HepG2 (cell line): ENCODE data around the gene POC1A. TPM values are rescaled to one million over a fixed set of nuclear protein-coding genes. Genes with fewer than 3 reads are reported as not detected.

Experiments
- KLF11 ChIP-seq: IDR thresholded peaks from 2 replicates; pipeline ENCODE4 v1.6.1; 2016; ENCODE audit warnings: missing compliant biosample characterization
- MAFK ChIP-seq, 2 experiments: IDR thresholded peaks in 1 of 2; conservative IDR thresholded peaks in 1 of 2; 2 replicates each; pipeline ENCODE4 v1.6.1; 2011; ENCODE audit warnings: improper control_type of control experiment in 2 of 2, low read length in 2 of 2
- MEF2D ChIP-seq: sonication (generic); formaldehyde crosslinking; IDR thresholded peaks from 2 replicates; pipeline ENCODE4 v1.5.1; 2020; ENCODE audit warnings: mild to moderate bottlenecking, missing genetic modification reagents
- MTF1 ChIP-seq: sonication (generic); formaldehyde crosslinking; IDR thresholded peaks from 2 replicates; pipeline ENCODE4 v1.5.0; 2020; ENCODE audit warnings: missing genetic modification reagents
- NCOA5 ChIP-seq: sonication (generic); formaldehyde crosslinking; IDR thresholded peaks from 2 replicates; pipeline ENCODE4 v1.4.0; 2020; ENCODE audit warnings: missing genetic modification reagents
- NKX3-1 ChIP-seq: sonication (generic); formaldehyde crosslinking; IDR thresholded peaks from 2 replicates; pipeline ENCODE4 v1.5.0; 2020; ENCODE audit warnings: missing genetic modification reagents
- NONO ChIP-seq, 2 experiments: fragments of 450-650 bp in 1 of 2; sonication (generic) in 1 of 2; formaldehyde crosslinking in 1 of 2; IDR thresholded peaks in 1 of 2; conservative IDR thresholded peaks in 1 of 2; 2 replicates each; pipeline versions ENCODE4 v1.6.1 to v1.8.0; 2017 to 2022; ENCODE audit warnings: mild to moderate bottlenecking in 1 of 2, missing genetic modification reagents in 1 of 2, moderate library complexity in 1 of 2
- PHB2 ChIP-seq: fragments of 450-650 bp; IDR thresholded peaks from 2 replicates; pipeline ENCODE4 v1.6.1; 2018; ENCODE audit not compliant: partially characterized antibody
- PHF8 ChIP-seq: sonication (generic); formaldehyde crosslinking; IDR thresholded peaks from 2 replicates; pipeline ENCODE4 v1.5.0; 2020; ENCODE audit warnings: missing genetic modification reagents
- POGZ ChIP-seq: sonication (generic); formaldehyde crosslinking; IDR thresholded peaks from 2 replicates; pipeline ENCODE4 v1.4.0; 2020; ENCODE audit warnings: mild to moderate bottlenecking, missing genetic modification reagents
- POLR2AphosphoS5 ChIP-seq: IDR thresholded peaks from 2 replicates; pipeline ENCODE4 v1.6.1; 2012; ENCODE audit warnings: low read depth, low read length
- SIN3A ChIP-seq: IDR thresholded peaks from 2 replicates; pipeline ENCODE4 v1.6.1; 2011; ENCODE audit warnings: low read depth, mild to moderate bottlenecking, control low read depth, low read length, borderline replicate concordance
- TCF7 ChIP-seq: sonication (generic); IDR thresholded peaks from 2 replicates; pipeline ENCODE4 v1.6.1; 2016; ENCODE audit warnings: antibody characterized with exemption, low read depth
- YEATS4 ChIP-seq: sonication (generic); formaldehyde crosslinking; IDR thresholded peaks from 2 replicates; pipeline ENCODE4 v1.4.0; 2020; ENCODE audit warnings: missing genetic modification reagents, borderline replicate concordance
- ZBTB7B ChIP-seq: sonication (generic); formaldehyde crosslinking; IDR thresholded peaks from 2 replicates; pipeline ENCODE4 v1.4.0; 2020; ENCODE audit warnings: missing genetic modification reagents
- ZNF121 ChIP-seq: sonication (generic); formaldehyde crosslinking; IDR thresholded peaks from 2 replicates; pipeline ENCODE4 v1.5.0; 2020; ENCODE audit warnings: mild to moderate bottlenecking, missing genetic modification reagents
- ZNF660 ChIP-seq: sonication (generic); formaldehyde crosslinking; IDR thresholded peaks from 2 replicates; pipeline ENCODE4 v1.5.1; 2020; ENCODE audit warnings: mild to moderate bottlenecking, low read depth, missing genetic modification reagents, borderline replicate concordance
- ZNF672 ChIP-seq: sonication (generic); formaldehyde crosslinking; IDR thresholded peaks from 2 replicates; pipeline ENCODE4 v1.8.1; 2022; ENCODE audit warnings: missing genetic modification reagents
- ZNF678 ChIP-seq: sonication (generic); formaldehyde crosslinking; IDR thresholded peaks from 2 replicates; pipeline ENCODE4 v1.4.0; 2020; ENCODE audit warnings: mild to moderate bottlenecking, missing genetic modification reagents
- ZNF768 ChIP-seq: sonication (generic); formaldehyde crosslinking; IDR thresholded peaks from 2 replicates; pipeline ENCODE4 v1.4.0; 2020; ENCODE audit warnings: missing genetic modification reagents
- polyA plus RNA-seq, 8 experiments: library from polyadenylated mRNA; depleted of rRNA in 3 of 8; stranded (reverse) in 7 of 8; unstranded in 1 of 8; fragments of >200 nt; fragmentation: Illumina TruSeq in 4 of 8; extraction: Trizol in 4 of 8; gene quantifications; 2 replicates each; pipeline versions ENCODE4 v1.2.1 to v1.2.3, GENCODE V29; 2011 to 2016; ENCODE audit warnings: low read depth in 4 of 8, missing spikeins in 1 of 8, mixed read lengths in 1 of 8; ENCODE audit not compliant: insufficient read depth in 1 of 8
- total RNA-seq, 5 experiments: library from RNA; depleted of rRNA; stranded (reverse); fragments of >200 nt; fragmentation: Illumina TruSeq; extraction: Trizol; gene quantifications; 2 replicates each; pipeline ENCODE4 v1.2.3, GENCODE V29; 2016; ENCODE audit warnings: low read depth in 1 of 5
- TF ChIP-seq, protein P1 (sequence below): sonication (generic); formaldehyde crosslinking; IDR thresholded peaks from 2 replicates; pipeline ENCODE4 v1.5.0; 2020; ENCODE audit warnings: missing genetic modification reagents
- TF ChIP-seq, protein P2 (sequence below): sonication (generic); formaldehyde crosslinking; IDR thresholded peaks from 2 replicates; pipeline ENCODE4; 2020; ENCODE audit warnings: missing genetic modification reagents, mild to moderate bottlenecking, borderline replicate concordance
- TF ChIP-seq, protein P3 (sequence below): sonication (generic); formaldehyde crosslinking; IDR thresholded peaks from 2 replicates; pipeline ENCODE4 v1.4.0; 2020; ENCODE audit warnings: missing genetic modification reagents
- TF ChIP-seq, protein P4 (sequence below): sonication (generic); formaldehyde crosslinking; IDR thresholded peaks from 2 replicates; pipeline ENCODE4 v1.4.0; 2020; ENCODE audit warnings: low read depth, mild to moderate bottlenecking, missing genetic modification reagents

The POC1A gene
- total and polyA plus RNA-seq, 2 of the 13 experiments (the other 11 are each of a cell fraction or from before 2014, with no cell fraction given), result 14.6 to 20.0 TPM

DNA sequence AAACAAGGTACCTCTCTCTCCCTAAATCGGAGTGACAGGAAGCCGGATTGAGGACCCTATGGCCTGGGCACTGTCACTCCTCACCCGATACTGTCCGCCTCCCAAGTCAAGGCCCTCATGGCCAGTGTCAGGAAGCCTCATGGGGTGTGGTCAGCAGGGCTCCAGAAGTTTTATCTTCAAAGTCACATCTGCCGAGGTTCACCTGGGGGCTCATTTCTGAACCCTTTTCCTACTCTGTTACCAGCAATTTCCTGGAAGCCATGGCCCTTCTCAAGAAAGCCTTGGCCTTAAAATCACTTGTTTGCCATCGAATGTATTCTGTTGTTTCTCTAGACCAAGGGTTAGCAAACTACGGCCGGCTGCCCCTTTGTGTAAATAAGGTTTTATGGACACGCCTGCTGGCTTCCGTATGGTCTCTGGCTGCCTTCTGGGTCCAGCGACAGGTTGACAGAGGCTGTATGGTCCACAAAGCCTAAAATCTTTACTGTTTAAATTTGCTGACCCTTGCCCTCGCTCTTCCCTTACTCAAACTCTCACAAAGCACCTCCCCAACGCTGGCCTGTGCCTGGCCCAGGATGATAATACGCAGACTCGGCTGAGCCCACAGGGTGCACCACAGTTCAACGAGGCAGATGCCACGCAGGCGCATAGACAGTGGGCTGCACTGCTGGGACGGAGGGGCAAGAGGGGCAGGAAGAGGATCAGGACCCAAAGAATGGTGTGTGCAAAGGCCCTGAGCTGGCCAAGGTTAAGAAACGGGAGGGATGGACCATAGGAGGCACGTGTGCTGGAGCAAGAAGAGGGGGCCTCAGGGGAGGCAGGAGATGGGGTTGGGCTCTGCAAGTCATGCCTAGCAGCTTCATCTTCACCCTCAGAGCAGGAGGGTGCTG, 73.1 kb downstream of the POC1A start (continued):
- TF ChIP-seq ZNF768 (CRISPR knock-in tag) (no peak), ZNF660 (0 out of 2 replicates have a peak, but pooled peaks have one; percentile 50), NCOA5 (no peak), MAFK (conservative IDR thresholded peaks at IDR 0.05 in 1 of 2, IDR thresholded peaks at IDR 0.05 in 1 of 2; ENCODE audit: low read length in 2 of 2) (no peak), ZNF678 (CRISPR knock-in tag) (no peak), PHF8 (no peak; the same call in 1 of the 2 replicates), KLF11 (CRISPR knock-in tag) (no peak), ZNF672 (CRISPR knock-in tag) (no peak), POLR2AphosphoS5 (no peak), NKX3-1 (no peak), NONO (IDR thresholded peaks at IDR 0.05) (no peak), NONO (CRISPR knock-in tag; conservative IDR thresholded peaks at IDR 0.05) (peak; percentile 87), TCF7 (peak; percentile 66; the same call in 1 of the 2 replicates), PHB2 (no peak), MTF1 (CRISPR knock-in tag) (no peak), POGZ (CRISPR knock-in tag) (no peak), ZNF121 (CRISPR knock-in tag) (no peak), MEF2D (CRISPR knock-in tag) (peak; percentile 78), YEATS4 (CRISPR knock-in tag) (peak; percentile 29; the same call in 1 of the 2 replicates), ZBTB7B (CRISPR knock-in tag) (peak; percentile 63; the same call in 1 of the 2 replicates), SIN3A (no peak)
- TF ChIP-seq, protein P1, sequence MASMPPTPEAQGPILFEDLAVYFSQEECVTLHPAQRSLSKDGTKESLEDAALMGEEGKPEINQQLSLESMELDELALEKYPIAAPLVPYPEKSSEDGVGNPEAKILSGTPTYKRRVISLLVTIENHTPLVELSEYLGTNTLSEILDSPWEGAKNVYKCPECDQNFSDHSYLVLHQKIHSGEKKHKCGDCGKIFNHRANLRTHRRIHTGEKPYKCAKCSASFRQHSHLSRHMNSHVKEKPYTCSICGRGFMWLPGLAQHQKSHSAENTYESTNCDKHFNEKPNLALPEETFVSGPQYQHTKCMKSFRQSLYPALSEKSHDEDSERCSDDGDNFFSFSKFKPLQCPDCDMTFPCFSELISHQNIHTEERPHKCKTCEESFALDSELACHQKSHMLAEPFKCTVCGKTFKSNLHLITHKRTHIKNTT (CRISPR knock-in tag), result no peak
- TF ChIP-seq, protein P2, sequence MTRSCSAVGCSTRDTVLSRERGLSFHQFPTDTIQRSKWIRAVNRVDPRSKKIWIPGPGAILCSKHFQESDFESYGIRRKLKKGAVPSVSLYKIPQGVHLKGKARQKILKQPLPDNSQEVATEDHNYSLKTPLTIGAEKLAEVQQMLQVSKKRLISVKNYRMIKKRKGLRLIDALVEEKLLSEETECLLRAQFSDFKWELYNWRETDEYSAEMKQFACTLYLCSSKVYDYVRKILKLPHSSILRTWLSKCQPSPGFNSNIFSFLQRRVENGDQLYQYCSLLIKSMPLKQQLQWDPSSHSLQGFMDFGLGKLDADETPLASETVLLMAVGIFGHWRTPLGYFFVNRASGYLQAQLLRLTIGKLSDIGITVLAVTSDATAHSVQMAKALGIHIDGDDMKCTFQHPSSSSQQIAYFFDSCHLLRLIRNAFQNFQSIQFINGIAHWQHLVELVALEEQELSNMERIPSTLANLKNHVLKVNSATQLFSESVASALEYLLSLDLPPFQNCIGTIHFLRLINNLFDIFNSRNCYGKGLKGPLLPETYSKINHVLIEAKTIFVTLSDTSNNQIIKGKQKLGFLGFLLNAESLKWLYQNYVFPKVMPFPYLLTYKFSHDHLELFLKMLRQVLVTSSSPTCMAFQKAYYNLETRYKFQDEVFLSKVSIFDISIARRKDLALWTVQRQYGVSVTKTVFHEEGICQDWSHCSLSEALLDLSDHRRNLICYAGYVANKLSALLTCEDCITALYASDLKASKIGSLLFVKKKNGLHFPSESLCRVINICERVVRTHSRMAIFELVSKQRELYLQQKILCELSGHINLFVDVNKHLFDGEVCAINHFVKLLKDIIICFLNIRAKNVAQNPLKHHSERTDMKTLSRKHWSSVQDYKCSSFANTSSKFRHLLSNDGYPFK (CRISPR knock-in tag), result peak; percentile 66; the same call in 1 of the 2 replicates
- TF ChIP-seq, protein P3, sequence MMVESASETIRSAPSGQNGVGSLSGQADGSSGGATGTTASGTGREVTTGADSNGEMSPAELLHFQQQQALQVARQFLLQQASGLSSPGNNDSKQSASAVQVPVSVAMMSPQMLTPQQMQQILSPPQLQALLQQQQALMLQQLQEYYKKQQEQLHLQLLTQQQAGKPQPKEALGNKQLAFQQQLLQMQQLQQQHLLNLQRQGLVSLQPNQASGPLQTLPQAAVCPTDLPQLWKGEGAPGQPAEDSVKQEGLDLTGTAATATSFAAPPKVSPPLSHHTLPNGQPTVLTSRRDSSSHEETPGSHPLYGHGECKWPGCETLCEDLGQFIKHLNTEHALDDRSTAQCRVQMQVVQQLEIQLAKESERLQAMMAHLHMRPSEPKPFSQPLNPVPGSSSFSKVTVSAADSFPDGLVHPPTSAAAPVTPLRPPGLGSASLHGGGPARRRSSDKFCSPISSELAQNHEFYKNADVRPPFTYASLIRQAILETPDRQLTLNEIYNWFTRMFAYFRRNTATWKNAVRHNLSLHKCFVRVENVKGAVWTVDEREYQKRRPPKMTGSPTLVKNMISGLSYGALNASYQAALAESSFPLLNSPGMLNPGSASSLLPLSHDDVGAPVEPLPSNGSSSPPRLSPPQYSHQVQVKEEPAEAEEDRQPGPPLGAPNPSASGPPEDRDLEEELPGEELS, result peak; percentile 83
- TF ChIP-seq, protein P4, sequence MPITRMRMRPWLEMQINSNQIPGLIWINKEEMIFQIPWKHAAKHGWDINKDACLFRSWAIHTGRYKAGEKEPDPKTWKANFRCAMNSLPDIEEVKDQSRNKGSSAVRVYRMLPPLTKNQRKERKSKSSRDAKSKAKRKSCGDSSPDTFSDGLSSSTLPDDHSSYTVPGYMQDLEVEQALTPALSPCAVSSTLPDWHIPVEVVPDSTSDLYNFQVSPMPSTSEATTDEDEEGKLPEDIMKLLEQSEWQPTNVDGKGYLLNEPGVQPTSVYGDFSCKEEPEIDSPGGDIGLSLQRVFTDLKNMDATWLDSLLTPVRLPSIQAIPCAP (CRISPR knock-in tag), result no peak
